ENCODE results near the gene SORCS1.

- TF ChIP-seq CTCF (IDR thresholded peaks at IDR 0.05; ENCODE audit: low read length) (no peak), EZH2 (optimal IDR thresholded peaks at IDR 0.05; ENCODE audit: low read depth, low read length) (no peak)
Observed at GRCh38 chr10:106788982-106789381, 375.5 kb downstream of the SORCS1 start.
